Measurements from ENCODE around the gene GLRA1. TPM values are rescaled to one million over a fixed set of nuclear protein-coding genes. Genes with fewer than 3 reads are reported as not detected.

Gene GLRA1
- total and polyA plus RNA-seq, 2 experiments from 2014 or later = not detected

GRCh38 chr5:151964471-151964870 is 39.8 kb upstream of the GLRA1 start:
- Histone ChIP-seq H3K36me3 (ENCODE audit: low read depth) (no peaks in the 10 kb centered on the region), H3K9me2 (ENCODE audit: insufficient read depth) (no peaks in the 10 kb centered on the region), H3F3A (ENCODE audit: insufficient read depth) (no peaks in the 10 kb centered on the region), H3K9ac (no peak overlapping the region), H3K4me1 (ENCODE audit: insufficient read depth) (no peaks in the 10 kb centered on the region), H4K20me1 (ENCODE audit: insufficient read depth) (no peaks in the 10 kb centered on the region), H3K4me3 (no peak overlapping the region), H3K9me3 (ENCODE audit: low read depth) (no peaks in the 10 kb centered on the region), H3K27ac (no peak overlapping the region), H3K4me2 (ENCODE audit: unreplicated experiment) (no peak overlapping the region), H3K79me2 (ENCODE audit: insufficient read depth) (no peaks in the 10 kb centered on the region), H3K27me3 (replicated peaks; ENCODE audit: insufficient read depth) (no peaks in the 10 kb centered on the region), H2AFZ (no peak overlapping the region)
- no peak for DNase-seq
- in situ Hi-C loops (cut with MboI) = no loop called here
- 28 to 29% methylated on average over 4 of the region's 4 CpGs for WGBS, 2 experiments (ENCODE audit: low coverage in 1 of 2, low lambda C conversion rate in 2 of 2, missing lambda C conversion rate in 2 of 2)
- TF ChIP-seq EZH2 (IDR thresholded peaks at IDR 0.05; ENCODE audit: insufficient read depth, poor library complexity, severe bottlenecking) = no peak
- TF ChIP-seq EZH2phosphoT487 (IDR thresholded peaks at IDR 0.05; ENCODE audit: insufficient read depth, low read depth) = no peak

- no peak for TF ChIP-seq EZH2 (IDR thresholded peaks at IDR 0.05; ENCODE audit: insufficient read depth, poor library complexity, severe bottlenecking)
- no peak for TF ChIP-seq EZH2phosphoT487 (IDR thresholded peaks at IDR 0.05; ENCODE audit: insufficient read depth, low read depth)
- Histone ChIP-seq H3F3A (ENCODE audit: insufficient read depth) (no peaks in the 10 kb centered on the region), H4K20me1 (ENCODE audit: insufficient read depth) (no peaks in the 10 kb centered on the region), H3K9me3 (ENCODE audit: low read depth) (no peaks in the 10 kb centered on the region), H3K79me2 (ENCODE audit: insufficient read depth) (no peaks in the 10 kb centered on the region), H3K27ac (no peak overlapping the region), H2AFZ (no peak overlapping the region), H3K36me3 (ENCODE audit: low read depth) (no peaks in the 10 kb centered on the region), H3K4me1 (ENCODE audit: insufficient read depth) (no peaks in the 10 kb centered on the region), H3K9me2 (ENCODE audit: insufficient read depth) (no peaks in the 10 kb centered on the region), H3K4me3 (no peak overlapping the region), H3K27me3 (replicated peaks; ENCODE audit: insufficient read depth) (no peaks in the 10 kb centered on the region), H3K9ac (no peak overlapping the region), H3K4me2 (ENCODE audit: unreplicated experiment) (no peak overlapping the region)
- in situ Hi-C loops (cut with MboI) = no loop called here
- no peak for DNase-seq
- WGBS, 2 experiments (ENCODE audit: low coverage in 1 of 2, low lambda C conversion rate in 2 of 2, missing lambda C conversion rate in 2 of 2) = 3 to 8% methylated on average over 2 of the region's 2 CpGs
These were observed 36.9 kb upstream of the GLRA1 start for GRCh38 chr5:151961557-151961956.

GRCh38 chr5:151958111-151958510 is 33.5 kb upstream of the GLRA1 start:
- no peaks in the 10 kb centered on the region for H3K36me3 ChIP-seq (ENCODE audit: low read depth)
- H3K4me2 ChIP-seq (ENCODE audit: unreplicated experiment) = no peak overlapping the region
- no peaks in the 10 kb centered on the region for H4K20me1 ChIP-seq (ENCODE audit: insufficient read depth)
- no peaks in the 10 kb centered on the region for H3F3A ChIP-seq (ENCODE audit: insufficient read depth)
- no peak overlapping the region for H2AFZ ChIP-seq
- no peak overlapping the region for H3K9ac ChIP-seq
- H3K4me1 ChIP-seq (ENCODE audit: insufficient read depth) = no peaks in the 10 kb centered on the region
- TF ChIP-seq EZH2 (IDR thresholded peaks at IDR 0.05; ENCODE audit: insufficient read depth, poor library complexity, severe bottlenecking) = no peak
- no peak for TF ChIP-seq EZH2phosphoT487 (IDR thresholded peaks at IDR 0.05; ENCODE audit: insufficient read depth, low read depth)
- H3K9me3 ChIP-seq (ENCODE audit: low read depth) = no peaks in the 10 kb centered on the region
- in situ Hi-C loops (cut with MboI) = no loop called here
- H3K4me3 ChIP-seq = no peak overlapping the region
- no peaks in the 10 kb centered on the region for H3K27me3 ChIP-seq (replicated peaks; ENCODE audit: insufficient read depth)
- no peak overlapping the region for H3K27ac ChIP-seq
- no peaks in the 10 kb centered on the region for H3K79me2 ChIP-seq (ENCODE audit: insufficient read depth)
- DNase-seq = no peak
- 0% methylated on average over 3 of the region's 3 CpGs for WGBS, 2 experiments (ENCODE audit: low coverage in 1 of 2, low lambda C conversion rate in 2 of 2, missing lambda C conversion rate in 2 of 2)
- no peaks in the 10 kb centered on the region for H3K9me2 ChIP-seq (ENCODE audit: insufficient read depth)

GRCh38 chr5:151956725-151957124 is 32.1 kb upstream of the GLRA1 start:
- no peak overlapping the region for H3K4me3 ChIP-seq
- no peak for DNase-seq
- H3F3A ChIP-seq (ENCODE audit: insufficient read depth) = no peaks in the 10 kb centered on the region
- in situ Hi-C loops (cut with MboI) = no loop called here
- no peak overlapping the region for H3K27ac ChIP-seq
- no peak overlapping the region for H3K9ac ChIP-seq
- H3K9me3 ChIP-seq (ENCODE audit: low read depth) = no peaks in the 10 kb centered on the region
- H3K9me2 ChIP-seq (ENCODE audit: insufficient read depth) = no peaks in the 10 kb centered on the region
- no peak overlapping the region for H3K4me2 ChIP-seq (ENCODE audit: unreplicated experiment)
- H3K4me1 ChIP-seq (ENCODE audit: insufficient read depth) = no peaks in the 10 kb centered on the region
- H3K27me3 ChIP-seq (replicated peaks; ENCODE audit: insufficient read depth) = no peaks in the 10 kb centered on the region
- no peak for TF ChIP-seq EZH2phosphoT487 (IDR thresholded peaks at IDR 0.05; ENCODE audit: insufficient read depth, low read depth)
- TF ChIP-seq EZH2 (IDR thresholded peaks at IDR 0.05; ENCODE audit: insufficient read depth, poor library complexity, severe bottlenecking) = no peak
- H3K79me2 ChIP-seq (ENCODE audit: insufficient read depth) = no peaks in the 10 kb centered on the region
- no peaks in the 10 kb centered on the region for H4K20me1 ChIP-seq (ENCODE audit: insufficient read depth)
- H3K36me3 ChIP-seq (ENCODE audit: low read depth) = no peaks in the 10 kb centered on the region
- H2AFZ ChIP-seq = no peak overlapping the region
- WGBS, 2 experiments (ENCODE audit: low coverage in 1 of 2, low lambda C conversion rate in 2 of 2, missing lambda C conversion rate in 2 of 2) = 8 to 15% methylated on average over 3 of the region's 3 CpGs

- H3K27ac ChIP-seq = no peak overlapping the region
- H3K9me3 ChIP-seq (ENCODE audit: low read depth) = no peaks in the 10 kb centered on the region
- no peak overlapping the region for H3K9ac ChIP-seq
- TF ChIP-seq EZH2 (IDR thresholded peaks at IDR 0.05; ENCODE audit: insufficient read depth, poor library complexity, severe bottlenecking) = no peak
- no peak for TF ChIP-seq EZH2phosphoT487 (IDR thresholded peaks at IDR 0.05; ENCODE audit: insufficient read depth, low read depth)
- no peaks in the 10 kb centered on the region for H3K9me2 ChIP-seq (ENCODE audit: insufficient read depth)
- H3K4me2 ChIP-seq (ENCODE audit: unreplicated experiment) = no peak overlapping the region
- 11 to 14% methylated on average over 4 of the region's 4 CpGs for WGBS, 2 experiments (ENCODE audit: low coverage in 1 of 2, low lambda C conversion rate in 2 of 2, missing lambda C conversion rate in 2 of 2)
- no peaks in the 10 kb centered on the region for H3K4me1 ChIP-seq (ENCODE audit: insufficient read depth)
- in situ Hi-C loops (cut with MboI) = no loop called here
- no peaks in the 10 kb centered on the region for H3K36me3 ChIP-seq (ENCODE audit: low read depth)
- H3K27me3 ChIP-seq (replicated peaks; ENCODE audit: insufficient read depth) = no peaks in the 10 kb centered on the region
- no peak for DNase-seq
- no peak overlapping the region for H2AFZ ChIP-seq
- no peak overlapping the region for H3K4me3 ChIP-seq
- no peaks in the 10 kb centered on the region for H4K20me1 ChIP-seq (ENCODE audit: insufficient read depth)
- H3F3A ChIP-seq (ENCODE audit: insufficient read depth) = no peaks in the 10 kb centered on the region
- H3K79me2 ChIP-seq (ENCODE audit: insufficient read depth) = no peaks in the 10 kb centered on the region
These were observed 29.6 kb upstream of the GLRA1 start for GRCh38 chr5:151954255-151954654.

Data from GM23248 (cell line).